NCI-H1048 (cell line): Measurements from ENCODE around the gene CA10.

Experiments used
- DNase-seq: peaks from one replicate; lab custom pipeline; 2025; lab: John Stamatoyannopoulos, UW

The CA10 gene

DNA sequence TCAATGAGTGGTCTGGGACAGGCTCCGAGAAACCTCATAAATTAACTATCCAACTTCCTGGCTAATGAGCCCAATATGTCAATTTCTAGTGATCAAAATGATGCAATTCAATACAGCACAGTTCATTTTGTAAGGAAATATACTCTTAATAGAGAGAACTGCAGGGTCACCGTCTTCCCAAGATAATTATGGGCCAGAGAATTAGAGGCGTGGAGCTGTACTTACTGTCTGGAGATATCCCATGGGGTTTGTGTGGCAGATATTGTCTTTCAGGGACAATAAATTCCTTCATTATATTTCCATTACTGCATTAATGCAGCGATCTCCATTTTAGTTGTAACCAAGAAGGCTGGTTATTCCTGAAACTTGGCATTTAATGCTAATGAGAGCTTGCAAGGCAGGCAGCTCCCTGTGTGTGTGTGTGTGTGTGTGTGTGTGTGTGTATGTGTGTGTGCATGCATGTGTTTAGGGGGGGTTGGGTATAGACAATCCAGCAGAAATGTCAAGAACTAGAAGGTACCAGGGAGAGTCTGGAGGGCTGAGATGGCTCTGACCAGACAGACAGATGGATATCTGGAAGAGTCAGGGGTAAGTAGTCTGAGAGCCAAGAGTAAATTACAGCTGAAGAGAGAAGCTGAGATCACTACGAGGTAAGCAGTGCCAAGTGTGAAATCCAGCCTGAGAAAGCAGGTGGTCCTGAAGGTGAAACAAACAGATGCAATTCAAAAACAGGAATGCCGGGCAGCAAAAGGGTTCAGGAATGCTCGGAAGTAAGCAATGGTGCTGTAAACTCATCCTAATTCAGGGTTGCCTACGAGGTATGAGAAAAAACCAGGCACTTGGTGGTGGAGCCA lies 393.0 kb downstream of the CA10 start:
- no peak for DNase-seq

DNA sequence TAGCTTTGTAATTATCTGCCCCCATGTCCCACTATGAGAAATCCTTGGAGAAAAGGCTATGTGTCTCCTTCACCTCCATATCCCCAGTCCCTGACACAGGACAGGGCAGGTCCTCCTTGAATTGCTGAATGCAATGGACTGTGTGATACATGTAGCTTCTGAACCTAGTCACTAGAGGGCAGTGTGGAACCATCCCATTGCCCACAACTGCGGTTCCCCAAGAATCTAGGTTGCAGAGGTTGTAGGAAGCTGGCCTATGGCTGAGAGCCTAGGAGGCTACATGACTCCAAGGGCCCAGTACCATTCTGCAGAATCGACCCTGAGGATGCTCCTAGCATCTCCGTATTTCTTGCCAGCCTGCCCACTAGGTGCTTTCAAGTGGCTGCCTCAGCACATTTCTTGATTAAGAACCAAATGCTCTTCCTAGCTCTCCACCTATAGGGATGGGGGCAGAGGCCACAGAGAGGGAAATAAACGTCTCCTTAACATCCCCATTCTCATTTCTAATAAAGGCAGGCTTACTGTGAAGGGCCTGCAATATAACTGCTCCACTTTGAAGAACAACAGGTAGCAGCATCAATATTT lies 394.0 kb downstream of the CA10 start:
- DNase-seq, result no peak

DNA sequence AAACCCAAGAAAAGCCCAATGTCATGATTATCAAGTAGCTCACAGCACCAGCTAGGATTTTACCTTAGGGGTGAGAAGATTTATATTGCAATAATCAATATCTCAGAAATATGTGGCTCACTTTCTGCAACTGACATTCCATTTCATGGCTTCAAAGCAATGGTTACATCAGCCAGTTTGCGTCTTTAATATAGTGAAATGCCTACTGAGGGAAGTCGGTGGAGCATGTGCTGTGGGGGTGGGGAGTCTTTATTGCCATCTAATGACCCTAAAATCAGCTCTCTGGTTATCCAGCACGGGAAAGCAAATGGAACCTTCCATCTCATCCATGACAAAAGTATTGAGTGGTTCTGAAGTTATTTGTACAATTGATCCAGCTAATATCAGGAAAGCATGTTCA lies 395.5 kb downstream of the CA10 start:
- DNase-seq, result no peak

DNA sequence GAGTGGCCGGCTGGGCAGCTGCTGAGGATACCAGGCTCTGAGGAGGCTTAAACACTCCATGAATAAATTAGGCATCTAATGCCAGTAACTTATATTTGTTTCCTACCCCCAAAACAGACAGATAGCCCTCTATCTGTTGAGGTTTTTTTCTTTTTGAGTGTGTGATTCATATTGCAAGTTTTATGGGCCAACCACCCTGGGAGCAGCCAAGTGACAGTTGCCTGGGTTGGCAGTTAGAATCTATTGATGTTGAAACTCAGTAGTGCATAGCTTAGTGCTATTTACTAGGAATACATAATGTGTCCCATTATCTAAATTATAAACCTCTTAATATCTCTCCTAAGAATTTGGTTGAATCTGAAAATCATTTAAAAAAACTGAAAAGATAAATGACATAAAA lies 397.4 kb downstream of the CA10 start:
- no peak for DNase-seq

DNA sequence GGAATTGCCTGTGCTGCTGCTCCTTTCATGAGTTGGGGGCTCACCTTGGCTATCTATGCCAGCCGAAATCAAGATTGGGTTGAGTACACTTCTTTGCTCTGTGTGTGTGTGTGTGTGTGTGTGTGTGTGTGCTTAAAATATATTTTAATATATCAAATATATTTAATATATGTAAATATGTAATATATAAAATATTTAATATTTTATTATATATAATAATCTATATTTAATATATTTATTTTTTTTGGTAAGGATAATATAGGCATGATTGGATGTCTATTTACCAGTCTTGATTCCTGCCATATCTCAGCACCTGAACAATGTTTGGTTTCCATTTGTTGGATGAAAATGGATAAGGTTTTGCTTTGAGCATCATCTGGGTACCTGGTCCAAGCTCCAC lies 399.3 kb downstream of the CA10 start:
- DNase-seq, result no peak

DNA sequence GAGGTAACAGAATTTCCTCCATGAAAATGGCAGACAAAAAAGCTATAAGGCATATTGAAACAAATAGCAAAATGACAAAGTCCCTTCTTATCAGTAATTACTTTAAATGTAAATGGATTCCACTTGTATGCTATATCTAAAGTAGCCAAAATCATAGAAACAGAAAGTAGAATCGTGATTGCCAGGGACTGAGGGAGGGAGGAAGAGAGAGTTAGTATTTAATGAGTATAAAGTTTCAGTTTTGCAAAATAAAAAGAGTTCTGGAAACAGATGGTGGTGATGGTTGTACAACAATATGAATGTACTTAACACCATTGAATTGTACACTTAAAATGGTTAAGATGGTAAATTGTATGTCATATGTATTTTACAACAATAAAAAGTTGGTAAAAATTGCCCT lies 407.4 kb downstream of the CA10 start:
- no peak for DNase-seq

DNA sequence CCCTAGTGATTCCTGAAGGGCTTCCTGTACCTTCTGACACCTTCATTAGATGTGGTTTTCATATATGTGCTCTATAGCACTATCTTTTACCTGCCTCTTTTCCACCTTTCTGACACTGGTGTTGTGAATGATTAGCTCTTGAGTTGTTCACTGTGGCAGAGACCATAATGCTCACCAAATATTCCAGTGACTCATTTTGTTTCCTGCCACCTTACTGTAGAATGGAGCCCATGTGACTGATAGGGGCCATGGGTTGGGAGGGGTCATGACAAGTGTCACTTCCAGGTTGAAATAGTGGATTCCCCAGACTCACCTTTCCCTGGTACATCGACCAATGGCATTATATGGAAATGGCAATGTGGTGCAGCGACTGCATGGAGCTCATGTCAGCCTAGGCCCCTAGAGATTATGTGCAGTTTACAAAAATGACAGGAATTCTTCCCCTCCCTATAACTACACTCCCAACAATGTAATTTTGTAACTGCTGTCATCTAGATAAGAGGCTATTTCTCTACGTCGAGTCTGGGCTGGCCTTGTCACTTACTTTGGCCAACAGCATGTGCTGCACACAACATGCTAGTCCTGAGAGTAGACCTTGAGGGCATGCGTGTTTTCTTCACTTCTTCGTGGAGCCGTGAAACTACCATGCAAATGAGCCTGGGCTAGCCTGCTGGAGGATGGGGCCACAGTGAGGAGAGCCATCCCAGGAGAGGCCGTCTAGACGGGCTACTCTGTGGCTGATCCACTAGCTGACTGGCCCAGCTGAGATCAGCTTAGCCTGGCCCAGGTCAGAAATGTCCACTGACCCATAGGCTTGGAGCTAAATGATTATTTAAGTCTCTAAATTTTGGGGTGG lies 409.5 kb downstream of the CA10 start:
- DNase-seq, result no peak

DNA sequence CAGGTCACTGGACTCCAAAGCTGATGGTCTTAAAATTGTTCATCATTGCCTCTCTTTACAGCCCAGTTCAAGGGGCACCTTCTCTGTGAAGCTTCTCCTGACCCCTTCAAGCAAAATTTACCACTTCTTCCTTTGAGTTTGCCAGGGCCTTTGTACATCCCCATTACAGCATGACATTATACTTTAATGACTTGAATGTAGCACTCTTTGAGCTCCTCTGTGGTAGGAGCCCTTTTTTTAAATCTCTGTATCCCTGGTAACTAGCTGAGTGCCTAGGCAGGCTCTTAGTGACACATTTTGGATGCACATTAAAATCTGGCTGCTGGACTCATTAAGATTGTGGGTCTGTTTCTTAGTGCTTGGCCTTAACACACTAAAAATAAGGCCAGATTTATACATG lies 412.1 kb downstream of the CA10 start:
- DNase-seq, result no peak

DNA sequence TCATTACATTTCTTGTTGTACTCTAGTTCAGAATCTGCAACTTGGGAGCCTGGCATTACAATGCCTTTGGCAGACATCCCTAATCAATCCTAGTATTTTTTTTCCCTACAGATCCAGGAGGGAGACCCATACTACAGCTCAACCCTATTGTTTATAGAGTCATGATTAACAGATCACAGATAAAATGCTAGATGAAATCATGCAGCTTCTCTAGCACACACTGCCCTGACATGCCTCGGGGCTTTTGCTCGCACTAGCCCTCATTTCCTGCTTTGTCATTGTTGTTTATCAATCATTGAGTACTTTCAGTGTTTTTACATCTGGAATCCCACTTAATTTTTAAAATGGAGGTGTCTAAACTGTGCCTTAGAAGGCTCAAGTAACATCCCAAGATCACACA lies 412.5 kb downstream of the CA10 start:
- DNase-seq, result no peak

DNA sequence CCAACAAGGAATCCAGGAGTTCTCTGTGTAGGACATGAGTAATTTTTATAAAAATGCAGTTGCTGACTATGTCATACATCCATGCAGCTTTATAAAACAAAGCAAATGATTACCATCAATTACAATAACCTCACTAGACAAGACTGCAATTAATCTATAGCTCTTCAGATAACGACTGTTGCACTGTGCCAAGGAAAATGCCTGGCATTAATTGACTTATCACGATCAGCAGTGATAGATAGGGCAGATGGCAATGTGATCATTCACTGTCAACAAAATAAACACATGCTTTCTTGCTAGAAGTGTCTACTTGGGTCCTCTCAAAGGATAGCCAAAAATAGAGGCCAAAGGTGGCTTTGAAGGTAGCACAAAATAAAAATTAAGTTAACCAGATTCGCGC lies 415.0 kb downstream of the CA10 start:
- DNase-seq, result no peak

DNA sequence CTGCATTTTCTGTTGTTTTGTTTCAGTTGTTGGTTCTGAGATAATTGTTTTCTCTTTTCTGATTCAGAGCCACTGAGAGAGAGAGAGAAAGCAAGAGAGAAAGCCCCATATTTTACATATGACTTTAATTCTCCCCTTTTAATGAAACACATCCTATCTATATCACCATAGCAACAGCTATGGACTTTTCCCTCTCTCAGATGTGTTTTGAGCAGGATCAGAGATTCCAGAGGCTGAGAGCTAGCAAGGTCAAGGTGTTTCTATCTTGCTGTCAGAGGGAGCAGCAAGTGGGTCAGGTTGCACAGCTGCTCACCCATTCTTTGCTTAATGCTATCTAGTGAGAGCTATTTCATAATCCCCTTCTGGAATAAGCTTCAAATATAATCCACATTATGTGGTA lies 415.9 kb downstream of the CA10 start:
- DNase-seq, result no peak

DNA sequence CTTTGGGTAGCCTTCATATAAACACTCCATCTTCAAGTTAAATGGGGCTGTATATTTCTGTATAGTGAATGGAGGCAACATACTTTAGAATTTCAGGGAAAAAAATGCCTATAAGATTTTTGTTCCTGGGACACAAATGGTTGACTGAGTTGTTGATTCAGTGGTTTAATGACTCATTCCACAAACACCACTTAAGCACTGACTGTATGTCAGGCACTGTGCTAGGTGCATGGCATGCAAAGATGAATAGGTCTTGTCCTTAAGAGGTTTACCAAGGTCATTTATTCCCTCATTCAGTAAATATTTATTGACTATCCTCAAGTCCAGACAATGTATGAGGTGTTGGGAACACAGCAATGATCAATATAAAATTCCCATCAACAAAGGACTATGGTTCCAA lies 417.1 kb downstream of the CA10 start:
- no peak for DNase-seq

DNA sequence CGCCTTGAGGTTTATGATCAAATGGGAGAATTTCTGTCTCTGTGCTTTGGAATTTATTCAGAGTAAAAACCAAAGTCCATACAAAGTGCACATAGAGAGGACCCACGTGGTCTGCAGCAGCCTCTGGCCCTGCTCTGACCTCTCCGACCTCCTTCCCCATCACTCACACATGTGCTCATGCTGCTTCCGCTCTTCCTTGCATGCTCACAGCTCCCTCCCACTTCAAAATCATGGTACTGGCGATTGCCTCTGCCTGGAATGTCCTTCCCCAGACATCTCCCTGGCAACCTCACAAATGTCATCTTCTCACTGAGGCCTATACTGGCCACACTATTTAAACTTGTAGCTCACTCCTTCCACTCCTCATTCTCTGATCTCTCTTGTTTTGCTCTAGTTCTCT lies 418.0 kb downstream of the CA10 start:
- DNase-seq, result no peak

DNA sequence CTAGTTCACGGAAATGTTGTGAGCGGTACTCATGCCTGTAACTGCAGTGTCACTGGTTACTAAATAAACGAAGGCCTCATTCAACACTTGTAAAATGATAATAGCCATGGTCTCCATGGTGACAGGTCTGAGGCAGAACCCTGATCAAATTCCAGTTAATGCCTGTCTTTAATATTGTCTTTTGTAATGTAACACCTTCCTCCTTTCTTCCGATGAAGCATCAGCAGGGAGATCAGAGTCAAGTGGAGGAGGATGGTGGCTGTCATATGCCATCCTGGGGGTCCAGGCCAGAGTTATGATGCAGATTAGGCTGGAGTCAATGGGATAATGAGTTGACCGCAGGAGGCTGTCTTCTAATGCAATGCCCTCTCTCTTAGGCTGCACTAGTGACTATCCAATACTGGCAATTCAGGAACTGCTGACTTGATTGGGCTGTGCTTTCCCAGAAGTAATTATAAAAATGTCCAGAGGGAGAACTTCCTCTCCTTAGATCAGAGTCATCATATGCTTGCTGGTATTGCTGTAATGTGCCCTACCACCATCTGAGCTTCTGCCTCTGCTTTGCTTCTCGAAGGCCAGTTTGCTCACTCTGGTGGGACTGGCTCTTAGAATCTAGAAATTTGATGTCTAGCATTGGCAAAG lies 419.1 kb downstream of the CA10 start:
- no peak for DNase-seq

DNA sequence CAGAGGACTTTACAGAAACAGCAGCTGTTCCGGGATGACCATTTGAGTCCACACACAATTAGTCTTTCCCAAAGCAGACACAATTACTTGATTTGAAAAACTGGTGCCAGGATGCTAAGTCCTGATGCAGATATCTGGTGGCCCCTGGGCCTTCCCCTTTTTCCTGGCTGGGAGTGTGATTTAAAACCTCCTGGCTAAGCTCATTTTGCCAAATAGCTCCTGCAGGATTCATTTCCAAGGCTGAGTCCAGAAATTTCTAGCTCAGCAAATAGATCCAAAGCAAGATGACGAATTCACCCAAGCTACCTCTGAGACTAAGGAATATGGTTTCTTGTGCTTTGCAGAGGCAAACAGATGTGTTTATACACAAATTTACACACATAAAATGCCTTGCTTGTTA lies 422.2 kb downstream of the CA10 start:
- no peak for DNase-seq

DNA sequence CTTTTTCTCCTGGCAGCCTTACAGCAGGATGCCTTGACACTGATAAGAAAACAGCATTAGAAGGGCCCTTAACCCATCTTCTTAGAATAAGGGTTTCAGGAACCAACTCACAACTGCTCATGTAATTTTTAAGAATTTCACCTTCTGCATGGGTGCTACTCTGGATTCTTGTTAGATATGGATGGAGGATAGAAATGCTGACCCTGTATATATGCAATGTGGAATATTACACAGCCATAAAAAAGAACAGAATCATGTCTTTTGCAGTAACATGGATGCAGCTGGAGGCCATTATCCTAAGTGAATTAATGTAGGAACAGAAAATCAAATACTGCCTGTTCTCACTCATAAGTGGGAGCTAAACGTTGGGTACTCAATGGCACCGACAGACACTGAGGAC lies 423.5 kb downstream of the CA10 start:
- DNase-seq, result no peak

DNA sequence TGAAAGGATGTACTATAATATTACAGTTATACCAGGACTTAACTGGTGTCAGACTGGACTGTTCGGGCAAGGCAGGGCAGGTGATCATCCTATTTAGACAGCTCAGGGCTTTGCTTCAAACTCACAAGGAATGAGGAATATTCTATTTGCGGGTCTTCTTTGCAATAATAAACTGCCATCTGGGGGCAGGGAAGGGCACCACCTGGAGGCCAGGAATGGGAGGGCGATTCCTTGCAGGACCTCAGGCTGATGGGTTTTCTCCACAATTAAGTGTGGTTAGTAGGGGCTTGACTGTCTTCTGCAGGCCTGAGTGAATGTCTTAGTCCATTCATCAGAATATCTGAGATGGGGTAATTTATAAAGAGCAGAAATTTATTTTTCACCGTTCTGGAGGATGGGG lies 424.1 kb downstream of the CA10 start:
- DNase-seq, result no peak

DNA sequence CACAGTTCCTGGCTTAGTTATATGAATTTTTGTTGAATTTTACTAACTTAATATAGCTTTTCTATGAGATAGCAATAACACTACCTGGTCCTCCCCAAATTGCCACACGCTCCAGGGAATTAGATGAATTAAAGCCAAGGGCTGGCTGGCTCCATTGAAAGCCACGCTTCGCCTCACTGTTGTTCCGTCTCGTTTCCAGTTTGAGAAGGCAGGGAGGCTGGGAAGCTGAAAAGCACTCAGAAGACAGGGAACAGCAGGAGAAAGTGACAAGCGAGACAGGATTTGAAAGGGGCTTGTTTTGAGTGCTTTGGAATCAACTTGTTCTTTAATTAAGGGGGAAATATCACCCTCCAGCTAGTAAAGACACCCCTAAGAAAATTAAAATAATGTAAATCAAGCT lies 425.3 kb downstream of the CA10 start:
- DNase-seq, result no peak

DNA sequence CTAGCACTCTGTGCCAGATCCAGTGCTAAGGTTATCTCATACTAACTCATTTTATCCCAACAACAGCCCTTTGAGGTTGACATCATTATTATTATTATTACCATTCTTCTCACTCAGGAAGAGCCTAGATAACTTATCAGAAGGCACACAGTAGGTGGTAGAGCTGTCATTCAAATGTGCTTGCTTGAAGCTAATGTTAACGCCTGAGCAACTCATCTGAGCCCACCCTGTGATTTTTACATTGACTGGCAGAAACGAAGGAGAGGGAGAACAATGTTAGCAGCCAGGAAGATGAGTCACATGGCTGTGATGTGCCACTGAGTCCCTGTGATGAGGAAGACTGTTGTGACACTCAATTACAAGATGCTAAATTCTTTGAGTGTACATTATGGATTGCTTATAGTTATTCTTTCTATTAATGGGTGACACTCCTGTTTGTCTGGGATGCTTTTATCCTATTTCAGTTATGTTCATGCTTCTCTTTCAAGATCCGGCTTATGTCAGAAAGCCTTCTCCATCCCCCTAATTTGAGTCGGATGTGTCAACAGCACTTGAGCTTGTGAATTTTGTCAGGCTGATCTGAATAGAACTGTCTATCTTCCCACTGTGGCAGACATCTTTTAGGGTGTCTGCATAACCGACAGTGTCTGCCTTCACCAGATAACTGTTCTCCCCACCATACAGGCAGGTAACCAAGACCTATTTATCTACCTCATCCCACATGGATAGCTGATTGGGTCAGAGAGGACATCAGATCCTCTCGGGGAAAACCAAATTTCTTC lies 426.4 kb downstream of the CA10 start:
- DNase-seq, result no peak

DNA sequence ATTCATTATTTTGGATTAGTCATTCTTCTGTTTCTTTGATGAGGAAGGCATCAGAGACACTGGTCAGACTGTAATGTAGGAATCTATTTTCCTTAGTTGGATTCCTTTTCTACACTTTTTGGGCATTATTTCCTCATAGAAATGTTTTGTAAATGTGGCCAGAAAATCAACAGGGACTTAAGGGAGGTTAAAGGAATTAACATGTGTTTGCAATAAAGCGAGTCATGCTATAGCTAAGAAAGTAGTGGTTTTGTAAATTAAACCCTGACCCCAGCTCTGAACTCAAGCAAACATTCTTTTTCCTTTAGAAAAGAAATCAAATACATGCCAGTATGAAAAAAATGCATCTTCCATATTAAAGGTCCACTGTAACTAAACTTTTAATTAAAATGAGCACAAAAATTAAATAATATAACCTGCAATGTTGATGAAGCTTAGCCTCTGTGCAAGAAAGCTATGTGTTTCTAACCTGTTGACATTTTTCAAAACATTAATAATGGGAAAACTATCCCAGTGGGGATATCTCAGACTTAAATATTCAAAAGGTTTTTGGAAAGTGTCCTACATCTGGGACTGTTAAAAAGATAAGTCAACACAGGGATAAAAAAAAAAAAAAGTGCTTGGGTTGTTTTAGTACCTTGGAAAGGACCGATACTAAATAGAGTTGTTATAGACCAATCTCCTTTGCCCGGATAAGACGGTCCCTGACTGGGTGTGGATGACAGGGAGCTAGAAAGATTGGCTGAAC lies 428.0 kb downstream of the CA10 start:
- no peak for DNase-seq

DNA sequence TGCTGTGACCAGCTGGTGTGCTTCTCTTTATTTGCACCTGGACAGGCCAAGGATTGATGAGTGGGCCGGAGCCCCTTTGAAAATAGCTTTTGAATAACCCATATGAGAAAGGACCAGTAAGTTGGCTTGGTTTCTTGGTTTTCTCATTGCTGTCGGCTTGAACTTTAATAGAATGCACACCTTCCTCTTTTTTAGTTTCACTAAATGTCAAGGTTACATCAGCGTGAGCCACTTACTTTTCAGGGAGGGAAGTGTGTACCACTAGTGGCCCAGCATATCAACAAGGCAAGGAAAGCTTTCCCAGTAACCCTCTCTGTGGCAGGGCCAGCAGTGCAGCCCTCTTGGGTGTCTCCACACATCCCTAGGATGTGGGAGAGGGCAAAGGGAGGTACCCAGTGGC lies 433.3 kb downstream of the CA10 start:
- no peak for DNase-seq
